ENCODE data around the gene CDH2.

- TF ChIP-seq CTCF (IDR thresholded peaks at IDR 0.05) (no peak), POLR2AphosphoS5 (IDR thresholded peaks at IDR 0.05; ENCODE audit: low read depth, low read length) (no peak), TCF7L2 (IDR thresholded peaks at IDR 0.05; ENCODE audit: low read depth, low read length) (no peak)
Observed at GRCh38 chr18:27956001-27956640, 220.8 kb downstream of the CDH2 start.
